ENCODE measurements around the gene COL5A2.

- TF ChIP-seq POLR2AphosphoS5 (IDR thresholded peaks at IDR 0.05) (no peak), EP300 (IDR thresholded peaks at IDR 0.05) (no peak), CTCF (IDR thresholded peaks at IDR 0.05) (no peak), POLR2A (IDR thresholded peaks at IDR 0.05) (no peak)
These were observed 46.5 kb upstream of the COL5A2 start for GRCh38 chr2:189226017-189226416.

Measured in stomach (tissue), 4 donors.